ENCODE data around the gene CLEC16A.

- no peak for TF ChIP-seq EZH2 (IDR thresholded peaks at IDR 0.05; ENCODE audit: borderline replicate concordance, low read depth, low read length, severe bottlenecking)
- TF ChIP-seq CTCF (IDR thresholded peaks at IDR 0.05; ENCODE audit: borderline replicate concordance, extremely low read depth, low read length, poor library complexity, severe bottlenecking), result no peak
Measured at GRCh38 chr16:11202260-11203091, 258.1 kb downstream of the CLEC16A start.
